ENCODE results near the gene ADCY5. TPM values are rescaled to one million over a fixed set of nuclear protein-coding genes. Genes with fewer than 3 reads are reported as not detected.

The ADCY5 gene
- total and polyA plus RNA-seq, 7 experiments from 2014 or later, result 0.07 TPM; not detected in 6

GRCh38 chr3:123291404-123291803 lies 157.5 kb downstream of the ADCY5 start:
- Histone ChIP-seq H3K9me3 (ENCODE audit: control insufficient read depth in 2 of 3, low read length in 3 of 3) (no peaks in the 10 kb centered on the region), H3K4me1 (ENCODE audit: control insufficient read depth in 2 of 2, insufficient read depth in 2 of 2, low read length in 2 of 2) (no peaks in the 10 kb centered on the region), H3K36me3 (ENCODE audit: control insufficient read depth in 2 of 3, insufficient read depth in 3 of 3, low read length in 3 of 3) (no peaks in the 10 kb centered on the region), H3K4me3 (ENCODE audit: low read length) (no peak overlapping the region), H3K27me3 (ENCODE audit: control insufficient read depth in 2 of 2, insufficient read depth in 2 of 2, low read length in 2 of 2) (no peaks in the 10 kb centered on the region), H3K27ac (ENCODE audit: low read depth, low read length) (no peak overlapping the region)
- intact Hi-C loops (cut with micrococcal nuclease), result no loop called here
- Mint-ChIP-seq H3K4me3 (no peak overlapping the region), H3K9me3 (peaks cover 0 to 7% (median 0%) of the 10 kb centered on the region in 11 donors), H3K4me1 (peaks cover 0 to 6% (median 0%) of the 10 kb centered on the region in 7 donors), H3K27ac (no peak overlapping the region), H3K27me3 (peaks cover 0 to 31% (median 0%) of the 10 kb centered on the region in 5 donors), H3K36me3 (no peaks in the 10 kb centered on the region)
- POLR2A ChIA-PET, result no interaction called here
- no peak for ATAC-seq
- CTCF ChIA-PET, result no interaction called here
- DNase-seq, result no peak

- H3K9me3 ChIP-seq (ENCODE audit: control insufficient read depth in 2 of 3, low read length in 3 of 3), result no peaks in the 10 kb centered on the region
- peaks cover 0 to 28% (median 0%) of the 10 kb centered on the region in 5 donors for H3K27me3 Mint-ChIP-seq
- H3K27ac ChIP-seq (ENCODE audit: low read depth, low read length), result no peak overlapping the region
- peaks cover 0 to 6% (median 0%) of the 10 kb centered on the region in 7 donors for H3K4me1 Mint-ChIP-seq
- H3K9me3 Mint-ChIP-seq, result peaks cover 0 to 7% (median 0%) of the 10 kb centered on the region in 11 donors
- CTCF ChIA-PET, result no interaction called here
- no peaks in the 10 kb centered on the region for H3K4me1 ChIP-seq (ENCODE audit: control insufficient read depth in 2 of 2, insufficient read depth in 2 of 2, low read length in 2 of 2)
- H3K36me3 Mint-ChIP-seq, result no peaks in the 10 kb centered on the region
- intact Hi-C loops (cut with micrococcal nuclease), result no loop called here
- POLR2A ChIA-PET, result no interaction called here
- H3K4me3 Mint-ChIP-seq, result no peak overlapping the region
- DNase-seq, result no peak
- no peaks in the 10 kb centered on the region for H3K36me3 ChIP-seq (ENCODE audit: control insufficient read depth in 2 of 3, insufficient read depth in 3 of 3, low read length in 3 of 3)
- no peak for ATAC-seq
- H3K4me3 ChIP-seq (ENCODE audit: low read length), result no peak overlapping the region
- no peaks in the 10 kb centered on the region for H3K27me3 ChIP-seq (ENCODE audit: control insufficient read depth in 2 of 2, insufficient read depth in 2 of 2, low read length in 2 of 2)
- H3K27ac Mint-ChIP-seq, result no peak overlapping the region
Observed at GRCh38 chr3:123290962-123291361, 157.9 kb downstream of the ADCY5 start.

GRCh38 chr3:123290107-123290930 lies 158.6 kb downstream of the ADCY5 start:
- ATAC-seq (no peak), DNase-seq (no peak)
- Mint-ChIP-seq H3K4me1 (peaks cover 0 to 6% (median 0%) of the 10 kb centered on the region in 7 donors), H3K36me3 (no peaks in the 10 kb centered on the region), H3K4me3 (no peak overlapping the region), H3K27me3 (peaks cover 0 to 28% (median 0%) of the 10 kb centered on the region in 5 donors), H3K27ac (no peak overlapping the region), H3K9me3 (peaks cover 0 to 7% (median 0%) of the 10 kb centered on the region in 11 donors)
- no peaks in the 10 kb centered on the region for H3K36me3 ChIP-seq (ENCODE audit: control insufficient read depth in 2 of 3, insufficient read depth in 3 of 3, low read length in 3 of 3)
- H3K9me3 ChIP-seq (ENCODE audit: control insufficient read depth in 2 of 3, low read length in 3 of 3), result no peaks in the 10 kb centered on the region
- ChIA-PET POLR2A (no interaction called here), CTCF (no interaction called here)
- intact Hi-C loops (cut with micrococcal nuclease), result no loop called here
- H3K4me1 ChIP-seq (ENCODE audit: control insufficient read depth in 2 of 2, insufficient read depth in 2 of 2, low read length in 2 of 2), result no peaks in the 10 kb centered on the region
- H3K4me3 ChIP-seq (ENCODE audit: low read length), result no peak overlapping the region
- H3K27ac ChIP-seq (ENCODE audit: low read depth, low read length), result no peak overlapping the region
- H3K27me3 ChIP-seq (ENCODE audit: control insufficient read depth in 2 of 2, insufficient read depth in 2 of 2, low read length in 2 of 2), result no peaks in the 10 kb centered on the region

- Mint-ChIP-seq H3K27ac (no peak overlapping the region), H3K4me3 (no peak overlapping the region), H3K9me3 (peaks cover 0 to 7% (median 0%) of the 10 kb centered on the region in 11 donors), H3K27me3 (peaks cover 0 to 21% (median 0%) of the 10 kb centered on the region in 5 donors), H3K4me1 (peaks cover 0 to 6% (median 0%) of the 10 kb centered on the region in 7 donors), H3K36me3 (no peaks in the 10 kb centered on the region)
- DNase-seq, result no peak
- H3K27ac ChIP-seq (ENCODE audit: low read depth, low read length), result no peak overlapping the region
- H3K4me3 ChIP-seq (ENCODE audit: low read length), result no peak overlapping the region
- CTCF ChIA-PET, result no interaction called here
- POLR2A ChIA-PET, result no interaction called here
- intact Hi-C loops (cut with micrococcal nuclease), result no loop called here
- no peaks in the 10 kb centered on the region for H3K4me1 ChIP-seq (ENCODE audit: control insufficient read depth in 2 of 2, insufficient read depth in 2 of 2, low read length in 2 of 2)
- H3K9me3 ChIP-seq (ENCODE audit: control insufficient read depth in 2 of 3, low read length in 3 of 3), result no peaks in the 10 kb centered on the region
- H3K36me3 ChIP-seq (ENCODE audit: control insufficient read depth in 2 of 3, insufficient read depth in 3 of 3, low read length in 3 of 3), result no peaks in the 10 kb centered on the region
- no peaks in the 10 kb centered on the region for H3K27me3 ChIP-seq (ENCODE audit: control insufficient read depth in 2 of 2, insufficient read depth in 2 of 2, low read length in 2 of 2)
- no peak for ATAC-seq
Observed at GRCh38 chr3:123289391-123290106, 159.3 kb downstream of the ADCY5 start.

- Histone ChIP-seq H3K4me3 (ENCODE audit: low read length) (no peak overlapping the region), H3K27ac (ENCODE audit: low read depth, low read length) (no peak overlapping the region), H3K36me3 (ENCODE audit: control insufficient read depth in 2 of 3, insufficient read depth in 3 of 3, low read length in 3 of 3) (no peaks in the 10 kb centered on the region), H3K9me3 (ENCODE audit: control insufficient read depth in 2 of 3, low read length in 3 of 3) (no peaks in the 10 kb centered on the region), H3K27me3 (ENCODE audit: control insufficient read depth in 2 of 2, insufficient read depth in 2 of 2, low read length in 2 of 2) (no peaks in the 10 kb centered on the region), H3K4me1 (ENCODE audit: control insufficient read depth in 2 of 2, insufficient read depth in 2 of 2, low read length in 2 of 2) (no peaks in the 10 kb centered on the region)
- H3K4me1 Mint-ChIP-seq, result peaks cover 0 to 6% (median 0%) of the 10 kb centered on the region in 7 donors
- peaks cover 0 to 7% (median 0%) of the 10 kb centered on the region in 11 donors for H3K9me3 Mint-ChIP-seq
- H3K27me3 Mint-ChIP-seq, result peaks cover 0 to 5% (median 0%) of the 10 kb centered on the region in 5 donors
- ATAC-seq, result no peak
- POLR2A ChIA-PET, result no interaction called here
- H3K27ac Mint-ChIP-seq, result no peak overlapping the region
- no peak for DNase-seq
- no peak overlapping the region for H3K4me3 Mint-ChIP-seq
- intact Hi-C loops (cut with micrococcal nuclease), result no loop called here
- CTCF ChIA-PET, result no interaction called here
- no peaks in the 10 kb centered on the region for H3K36me3 Mint-ChIP-seq
Observed at GRCh38 chr3:123287962-123288302, 161.0 kb downstream of the ADCY5 start.

- peaks cover 0 to 6% (median 0%) of the 10 kb centered on the region in 7 donors for H3K4me1 Mint-ChIP-seq
- H3K4me1 ChIP-seq (ENCODE audit: control insufficient read depth in 2 of 2, insufficient read depth in 2 of 2, low read length in 2 of 2), result no peaks in the 10 kb centered on the region
- no peak overlapping the region for H3K27ac ChIP-seq (ENCODE audit: low read depth, low read length)
- H3K36me3 Mint-ChIP-seq, result no peaks in the 10 kb centered on the region
- peaks cover 0 to 7% (median 0%) of the 10 kb centered on the region in 11 donors for H3K9me3 Mint-ChIP-seq
- no peaks in the 10 kb centered on the region for H3K36me3 ChIP-seq (ENCODE audit: control insufficient read depth in 2 of 3, insufficient read depth in 3 of 3, low read length in 3 of 3)
- POLR2A ChIA-PET, result no interaction called here
- peaks cover 0 to 4% (median 0%) of the 10 kb centered on the region in 5 donors for H3K27me3 Mint-ChIP-seq
- H3K27me3 ChIP-seq (ENCODE audit: control insufficient read depth in 2 of 2, insufficient read depth in 2 of 2, low read length in 2 of 2), result no peaks in the 10 kb centered on the region
- intact Hi-C loops (cut with micrococcal nuclease), result no loop called here
- no peak overlapping the region for H3K4me3 ChIP-seq (ENCODE audit: low read length)
- H3K27ac Mint-ChIP-seq, result no peak overlapping the region
- CTCF ChIA-PET, result no interaction called here
- ATAC-seq (no peak), DNase-seq (peak in 1 of 9 donors; percentile 8)
- H3K4me3 Mint-ChIP-seq, result no peak overlapping the region
- H3K9me3 ChIP-seq (ENCODE audit: control insufficient read depth in 2 of 3, low read length in 3 of 3), result no peaks in the 10 kb centered on the region
Observed at GRCh38 chr3:123287051-123287961, 161.6 kb downstream of the ADCY5 start.

All from naive thymus-derived CD4-positive, alpha-beta T cell (primary cell).